Loucy (cell line): ENCODE results near the gene SLC6A9.

Experiments used
- H2AFZ ChIP-seq: fragments of 200-600 bp; sonication (generic); 2 replicates; pipeline ENCODE4 v1.6.0; 2016; ENCODE audit warnings: antibody characterized with exemption, mild to moderate bottlenecking, low read length, moderate library complexity
- H3F3A ChIP-seq: fragments of 200-600 bp; 2 replicates; pipeline ENCODE4 v1.6.0; 2016; ENCODE audit warnings: antibody characterized with exemption, low read depth, mild to moderate bottlenecking
- H3K27me3 ChIP-seq: fragments of 200-600 bp; sonication (generic); 2 replicates; pipeline ENCODE4 v1.6.1; 2014; ENCODE audit warnings: low read length, mild to moderate bottlenecking; ENCODE audit not compliant: insufficient read depth, poor library complexity, severe bottlenecking
- H3K36me3 ChIP-seq: fragments of 200-600 bp; sonication (generic); 2 replicates; pipeline ENCODE4 v1.6.1; 2016; ENCODE audit warnings: low read length; ENCODE audit not compliant: insufficient read depth
- H3K4me1 ChIP-seq: fragments of 200-600 bp; sonication (generic); 2 replicates; pipeline ENCODE4 v1.5.1; 2014; ENCODE audit warnings: low read length, mild to moderate bottlenecking; ENCODE audit not compliant: insufficient read depth, poor library complexity, severe bottlenecking
- H3K4me2 ChIP-seq: fragments of 200-600 bp; sonication (generic); 2 replicates; pipeline ENCODE4 v1.6.0; 2014; ENCODE audit warnings: antibody characterized with exemption, low read length, low read depth, mild to moderate bottlenecking; ENCODE audit not compliant: poor library complexity, severe bottlenecking
- H3K4me3 ChIP-seq: fragments of 200-600 bp; sonication (generic); 2 replicates; pipeline ENCODE4 v1.5.1; 2014; ENCODE audit warnings: low read length, mild to moderate bottlenecking, mixed read lengths; ENCODE audit not compliant: poor library complexity, severe bottlenecking
- H3K79me2 ChIP-seq: fragments of 200-600 bp; sonication (generic); 2 replicates; pipeline ENCODE4 v1.6.1; 2014; ENCODE audit warnings: low read length; ENCODE audit not compliant: insufficient read depth
- H3K9ac ChIP-seq: fragments of 200-600 bp; sonication (generic); 2 replicates; pipeline ENCODE4 v1.6.0; 2014; ENCODE audit warnings: mild to moderate bottlenecking, low read depth, low read length, moderate library complexity; ENCODE audit not compliant: poor library complexity, severe bottlenecking
- H3K9me2 ChIP-seq: fragments of 200-600 bp; sonication (generic); replicated peaks from 2 replicates; pipeline ENCODE4 v1.6.1; 2016; ENCODE audit warnings: low read depth, low read length, mixed read lengths
- H3K9me3 ChIP-seq: fragments of 200-600 bp; sonication (generic); 2 replicates; pipeline ENCODE4 v1.6.1; 2014; ENCODE audit warnings: mild to moderate bottlenecking, antibody characterized with exemption, low read length, low read depth; ENCODE audit not compliant: insufficient read depth
- H4K20me1 ChIP-seq: fragments of 200-600 bp; sonication (generic); 2 replicates; pipeline ENCODE4 v1.6.0; 2014; ENCODE audit warnings: antibody characterized with exemption, low read length, mild to moderate bottlenecking; ENCODE audit not compliant: insufficient read depth, poor library complexity, severe bottlenecking
- CTCF ChIP-seq: fragments of 200-600 bp; sonication (generic); conservative IDR thresholded peaks from 2 replicates; pipeline ENCODE4 v1.5.1; 2014; ENCODE audit warnings: mild to moderate bottlenecking, antibody characterized with exemption, low read length
- EZH2phosphoT487 ChIP-seq: fragments of 200-600 bp; IDR thresholded peaks from 2 replicates; pipeline ENCODE4 v1.6.1; 2018; ENCODE audit warnings: antibody characterized with exemption, mild to moderate bottlenecking, moderate library complexity, borderline replicate concordance

The SLC6A9 gene

GRCh38 chr1:44073528-44073927 lies 42.3 kb upstream of the SLC6A9 start:
- Histone ChIP-seq H3K36me3 (no peaks in the 10 kb centered on the region), H3K9me2 (no peaks in the 10 kb centered on the region), H3K27me3 (no peaks in the 10 kb centered on the region), H3K79me2 (no peaks in the 10 kb centered on the region), H3K9ac (no peak overlapping the region), H3K4me2 (no peak overlapping the region), H3K4me1 (peaks cover 7% of the 10 kb centered on the region), H4K20me1 (no peaks in the 10 kb centered on the region), H3F3A (no peaks in the 10 kb centered on the region), H3K4me3 (no peak overlapping the region), H3K9me3 (no peaks in the 10 kb centered on the region), H2AFZ (peak overlapping the region; percentile 66; the same call in 1 of the 2 replicates)
- TF ChIP-seq CTCF: no peak
- TF ChIP-seq EZH2phosphoT487: no peak

- TF ChIP-seq CTCF (no peak), EZH2phosphoT487 (no peak)
- no peak overlapping the region for H3K4me2 ChIP-seq
- H3K79me2 ChIP-seq: no peaks in the 10 kb centered on the region
- no peak overlapping the region for H3K9ac ChIP-seq
- H3F3A ChIP-seq: no peaks in the 10 kb centered on the region
- H3K36me3 ChIP-seq: no peaks in the 10 kb centered on the region
- no peaks in the 10 kb centered on the region for H3K27me3 ChIP-seq
- peaks cover 14% of the 10 kb centered on the region for H3K4me1 ChIP-seq
- H2AFZ ChIP-seq: no peak overlapping the region
- H3K4me3 ChIP-seq: no peak overlapping the region
- H4K20me1 ChIP-seq: no peaks in the 10 kb centered on the region
- no peaks in the 10 kb centered on the region for H3K9me2 ChIP-seq
- no peaks in the 10 kb centered on the region for H3K9me3 ChIP-seq
Observed at GRCh38 chr1:44072821-44073220, 41.6 kb upstream of the SLC6A9 start.

GRCh38 chr1:44072204-44072603 lies 40.9 kb upstream of the SLC6A9 start:
- no peaks in the 10 kb centered on the region for H3F3A ChIP-seq
- no peaks in the 10 kb centered on the region for H3K79me2 ChIP-seq
- H3K9ac ChIP-seq: no peak overlapping the region
- H4K20me1 ChIP-seq: no peaks in the 10 kb centered on the region
- no peaks in the 10 kb centered on the region for H3K27me3 ChIP-seq
- no peaks in the 10 kb centered on the region for H3K36me3 ChIP-seq
- no peaks in the 10 kb centered on the region for H3K9me2 ChIP-seq
- no peak overlapping the region for H3K4me2 ChIP-seq
- H3K9me3 ChIP-seq: no peaks in the 10 kb centered on the region
- TF ChIP-seq EZH2phosphoT487 (no peak), CTCF (no peak)
- no peak overlapping the region for H3K4me3 ChIP-seq
- no peak overlapping the region for H2AFZ ChIP-seq
- peaks cover 20% of the 10 kb centered on the region for H3K4me1 ChIP-seq
